ENCODE measurements around the gene TGM2. TPM values are rescaled to one million over a fixed set of nuclear protein-coding genes. Genes with fewer than 3 reads are reported as not detected.

Gene TGM2
- total RNA-seq, 2 donors from 2014 or later, result 0.81 to 2.4 TPM

DNA sequence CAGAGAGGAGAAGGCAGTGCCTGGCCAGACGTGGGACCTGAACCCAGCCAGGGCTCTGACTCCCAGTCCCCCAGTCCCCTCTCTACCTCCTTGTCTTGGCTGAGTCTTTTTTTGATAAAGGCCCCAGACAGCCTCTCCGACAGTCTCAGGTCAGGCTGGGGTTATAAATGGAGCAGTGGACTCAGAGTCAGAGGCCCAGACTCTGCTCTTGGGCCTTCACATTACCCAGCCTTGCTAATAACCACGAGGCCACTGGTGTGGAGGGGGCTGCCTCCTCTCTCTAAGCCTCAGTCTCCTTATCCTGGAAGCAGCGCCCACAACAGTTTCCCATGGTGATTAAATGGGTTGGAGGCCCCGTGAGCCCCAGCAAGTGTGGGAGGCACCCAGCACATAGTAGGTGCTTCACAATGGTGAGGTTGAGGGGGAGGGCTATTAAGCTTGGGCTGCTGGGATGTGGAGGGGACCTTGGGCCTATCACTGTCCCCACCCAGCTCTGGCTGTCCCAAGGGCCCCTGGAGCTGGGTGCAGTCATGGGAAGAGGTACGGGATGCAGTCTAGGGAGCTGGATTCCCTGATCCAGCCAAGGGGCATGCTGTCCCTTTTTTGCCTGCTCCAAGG, 35.7 kb downstream of the TGM2 start:
- H3K4me1 Mint-ChIP-seq (ENCODE audit: low read depth in 2 of 2), result peaks cover 2% of the 10 kb centered on the region in 2 donors
- no peaks in the 10 kb centered on the region for H3K9me3 Mint-ChIP-seq

DNA sequence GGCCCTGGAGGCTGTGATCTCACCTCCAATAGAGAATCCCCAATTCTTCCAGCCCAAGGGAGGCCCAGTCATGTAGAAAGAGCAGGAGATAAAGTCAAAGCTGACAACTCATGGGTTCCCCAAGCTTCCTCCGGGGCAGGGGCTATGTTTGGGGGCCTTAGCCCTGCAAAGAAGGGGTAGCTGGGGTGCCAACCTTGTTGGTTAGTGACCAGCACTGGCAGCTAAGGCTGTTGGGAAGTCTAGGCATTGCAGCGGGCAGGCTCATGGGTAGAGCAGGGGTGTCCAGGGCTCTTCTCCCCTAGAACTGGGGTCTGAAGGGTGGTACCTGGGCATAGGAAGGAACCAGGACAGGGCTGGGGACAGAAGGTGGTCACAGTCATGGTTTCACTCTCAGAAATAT, 36.4 kb downstream of the TGM2 start:
- H3K4me3 Mint-ChIP-seq, result no peak overlapping the region
- no peaks in the 10 kb centered on the region for H3K4me1 Mint-ChIP-seq (ENCODE audit: low read depth in 2 of 2)
- H3K27me3 Mint-ChIP-seq, result no peaks in the 10 kb centered on the region

More for the DNA sequence above, 35.7 kb downstream of the TGM2 start:
- no peak for DNase-seq (ENCODE audit: low spot score)
- ATAC-seq, result no peak
- Mint-ChIP-seq H3K27ac (no peak overlapping the region), H3K36me3 (no peaks in the 10 kb centered on the region), H3K4me3 (no peak overlapping the region), H3K27me3 (no peaks in the 10 kb centered on the region)

DNA sequence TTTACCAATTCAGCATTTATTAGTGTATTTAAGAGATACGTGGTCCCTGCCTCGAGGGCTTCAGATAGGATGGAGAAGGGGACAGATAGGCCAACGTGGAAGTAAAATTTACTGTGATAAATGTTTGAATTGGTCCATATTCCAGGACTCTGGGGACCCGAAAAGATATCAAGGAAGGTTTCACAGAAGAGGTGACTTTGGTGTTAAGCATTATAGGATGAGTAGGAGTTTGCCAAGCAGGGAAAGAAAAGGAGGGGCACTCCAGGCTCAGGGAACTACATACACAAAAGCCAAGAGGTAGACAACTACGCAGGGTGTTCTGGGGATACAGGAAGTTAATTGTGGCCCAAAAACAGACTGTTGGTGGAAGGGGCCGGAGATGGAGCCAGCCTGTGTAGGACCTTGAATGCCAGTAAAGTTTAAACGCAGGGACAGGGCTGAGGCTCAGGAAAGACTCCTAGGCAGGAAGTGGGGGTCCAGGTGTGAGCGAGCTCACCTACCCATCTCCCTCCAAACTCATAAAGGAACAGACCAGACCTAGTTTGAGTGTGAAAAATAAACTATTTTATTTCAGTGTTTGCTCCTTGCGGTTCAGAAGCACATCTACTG, 37.0 kb downstream of the TGM2 start:
- no peaks in the 10 kb centered on the region for H3K9me3 Mint-ChIP-seq
- H3K27ac Mint-ChIP-seq, result no peak overlapping the region
- ATAC-seq, result no peak

More for the DNA sequence above, 36.4 kb downstream of the TGM2 start:
- Mint-ChIP-seq H3K27ac (no peak overlapping the region), H3K36me3 (no peaks in the 10 kb centered on the region), H3K9me3 (no peaks in the 10 kb centered on the region)
- ATAC-seq, result no peak
- no peak for DNase-seq (ENCODE audit: low spot score)

DNA sequence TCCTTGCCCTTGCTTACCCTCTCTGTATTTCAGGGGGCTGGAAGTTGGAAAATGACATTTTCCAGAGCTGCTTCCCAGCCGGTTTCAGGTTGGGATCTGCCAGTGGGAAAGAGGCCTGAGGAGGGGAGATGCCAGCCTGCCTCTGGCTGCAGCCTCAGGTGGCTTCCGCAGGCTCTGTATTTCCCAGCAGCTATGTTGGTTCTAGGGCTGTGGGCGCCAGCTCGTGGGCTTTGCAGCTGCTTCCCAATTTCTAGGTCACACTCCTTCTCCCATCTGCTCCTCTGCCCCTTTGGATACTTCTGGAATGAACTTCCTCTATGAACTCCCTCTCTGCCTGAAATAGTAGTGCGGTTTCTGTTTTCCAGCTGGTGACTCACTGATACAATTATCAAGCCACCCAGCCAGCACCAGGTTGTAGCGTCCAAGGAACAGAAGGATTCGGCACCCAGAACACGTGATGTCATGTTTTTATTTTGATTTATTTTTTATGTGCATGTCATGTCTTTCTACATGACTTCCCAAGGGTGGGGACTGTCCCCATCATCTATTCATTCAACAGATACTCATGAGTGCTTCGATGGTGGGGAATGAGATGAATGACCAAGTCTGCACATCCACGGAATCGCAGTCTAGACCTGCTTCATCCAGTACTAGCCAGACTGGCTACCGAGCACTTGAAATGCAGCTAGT, 38.0 kb downstream of the TGM2 start:
- Mint-ChIP-seq H3K36me3 (no peaks in the 10 kb centered on the region), H3K27ac (no peak overlapping the region), H3K4me1 (ENCODE audit: low read depth in 2 of 2) (peaks cover 2 to 6% of the 10 kb centered on the region in 2 donors), H3K4me3 (no peak overlapping the region), H3K27me3 (no peaks in the 10 kb centered on the region), H3K9me3 (no peaks in the 10 kb centered on the region)
- ATAC-seq (no peak), DNase-seq (ENCODE audit: low spot score) (no peak)

More for the DNA sequence above, 37.0 kb downstream of the TGM2 start:
- Mint-ChIP-seq H3K4me1 (ENCODE audit: low read depth in 2 of 2) (peaks cover 2 to 4% of the 10 kb centered on the region in 2 donors), H3K36me3 (no peaks in the 10 kb centered on the region), H3K27me3 (no peaks in the 10 kb centered on the region), H3K4me3 (no peak overlapping the region)
- no peak for DNase-seq (ENCODE audit: low spot score)

DNA sequence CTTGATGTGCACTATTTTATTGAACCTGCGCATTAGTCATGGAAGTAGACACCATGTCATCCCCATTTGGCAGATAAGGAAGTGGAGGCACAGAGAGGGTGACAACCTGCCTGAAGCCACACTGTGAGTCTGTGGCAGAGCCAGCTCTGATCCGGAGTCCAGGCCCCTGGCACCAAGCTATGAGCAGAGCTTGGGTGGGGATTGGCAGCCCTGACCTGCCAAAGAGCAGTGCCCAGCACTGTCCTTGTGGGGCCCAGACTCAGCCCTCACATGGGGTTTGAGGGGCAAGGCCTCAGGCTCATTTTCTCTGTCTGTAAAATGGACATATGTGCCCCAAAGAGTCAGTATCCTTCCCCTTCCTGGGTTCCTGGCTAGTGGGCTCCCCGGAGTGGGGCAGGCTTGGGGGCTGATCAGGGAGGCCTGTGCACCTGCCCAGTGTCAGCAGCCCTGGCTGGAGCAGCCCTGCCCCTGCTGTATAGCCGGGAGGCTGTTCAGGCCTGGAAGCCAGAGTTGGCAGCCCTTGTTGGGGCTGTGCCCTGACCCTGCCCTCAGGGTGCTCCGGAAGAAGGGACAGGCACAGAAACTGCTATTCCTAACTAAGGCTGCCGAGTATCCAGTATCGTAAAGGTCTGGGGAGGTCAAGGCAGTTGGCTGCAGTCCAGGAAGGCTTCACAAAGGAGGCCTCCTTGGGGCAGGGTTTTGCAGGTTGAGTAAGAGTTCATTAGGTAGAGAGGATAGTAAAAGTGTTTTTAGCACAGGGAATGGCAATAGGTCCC, 38.7 kb downstream of the TGM2 start:
- no peak overlapping the region for H3K27ac Mint-ChIP-seq
- H3K4me3 Mint-ChIP-seq, result no peak overlapping the region

DNA sequence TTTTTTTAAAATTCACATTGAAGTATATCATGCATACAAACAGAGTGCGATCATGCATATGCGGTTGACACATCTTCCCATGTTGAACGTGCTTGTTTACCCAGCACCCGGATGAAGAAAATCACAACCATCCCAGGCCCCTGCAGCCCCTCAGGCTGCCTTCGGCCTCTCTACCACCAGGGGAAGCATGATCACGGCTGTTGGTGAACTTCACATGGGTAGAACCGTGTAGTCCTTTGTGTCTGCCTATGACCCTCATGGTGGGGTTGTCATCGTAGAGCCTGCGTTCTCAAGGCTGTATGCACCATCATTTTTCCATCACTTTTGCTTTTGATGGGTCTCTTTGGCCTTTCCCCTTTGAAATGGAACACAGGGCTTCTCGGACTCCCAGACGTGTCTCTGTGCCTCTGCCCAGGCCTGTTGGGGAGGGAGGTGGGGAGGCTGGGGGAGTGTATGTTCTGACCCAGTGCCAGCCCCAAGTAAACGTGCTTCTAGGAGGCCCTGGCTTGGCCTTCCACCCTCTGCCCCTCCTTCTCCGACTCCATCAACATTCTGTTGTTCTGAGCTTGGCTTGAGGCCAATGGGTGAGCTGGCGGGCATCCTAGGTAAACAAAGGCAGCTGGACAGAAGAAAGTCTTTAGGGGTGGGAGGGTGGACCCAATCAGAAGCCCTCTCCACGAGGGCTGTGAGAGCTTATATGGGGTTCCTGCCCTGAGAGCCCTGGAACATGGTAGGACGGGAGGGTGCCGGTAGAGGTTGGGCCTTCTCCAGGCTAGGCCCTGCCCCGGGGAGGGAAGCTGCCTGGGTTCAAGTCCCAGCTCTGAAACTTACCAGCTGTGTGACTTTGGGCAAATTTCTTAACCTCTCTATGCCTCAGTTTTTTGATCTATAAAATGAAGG, 39.7 kb downstream of the TGM2 start:
- Mint-ChIP-seq H3K9me3 (no peaks in the 10 kb centered on the region), H3K4me3 (no peak overlapping the region), H3K27ac (no peak overlapping the region), H3K36me3 (no peaks in the 10 kb centered on the region), H3K4me1 (ENCODE audit: low read depth in 2 of 2) (peaks cover 2 to 6% of the 10 kb centered on the region in 2 donors), H3K27me3 (no peaks in the 10 kb centered on the region)
- DNase-seq (ENCODE audit: low spot score) (no peak), ATAC-seq (peak in 1 of 2 donors; percentile 26)

More for the DNA sequence above, 38.7 kb downstream of the TGM2 start:
- Mint-ChIP-seq H3K4me1 (ENCODE audit: low read depth in 2 of 2) (peaks cover 2 to 6% of the 10 kb centered on the region in 2 donors), H3K9me3 (no peaks in the 10 kb centered on the region), H3K27me3 (no peaks in the 10 kb centered on the region), H3K36me3 (no peaks in the 10 kb centered on the region)
- DNase-seq (ENCODE audit: low spot score) (no peak), ATAC-seq (no peak)

DNA sequence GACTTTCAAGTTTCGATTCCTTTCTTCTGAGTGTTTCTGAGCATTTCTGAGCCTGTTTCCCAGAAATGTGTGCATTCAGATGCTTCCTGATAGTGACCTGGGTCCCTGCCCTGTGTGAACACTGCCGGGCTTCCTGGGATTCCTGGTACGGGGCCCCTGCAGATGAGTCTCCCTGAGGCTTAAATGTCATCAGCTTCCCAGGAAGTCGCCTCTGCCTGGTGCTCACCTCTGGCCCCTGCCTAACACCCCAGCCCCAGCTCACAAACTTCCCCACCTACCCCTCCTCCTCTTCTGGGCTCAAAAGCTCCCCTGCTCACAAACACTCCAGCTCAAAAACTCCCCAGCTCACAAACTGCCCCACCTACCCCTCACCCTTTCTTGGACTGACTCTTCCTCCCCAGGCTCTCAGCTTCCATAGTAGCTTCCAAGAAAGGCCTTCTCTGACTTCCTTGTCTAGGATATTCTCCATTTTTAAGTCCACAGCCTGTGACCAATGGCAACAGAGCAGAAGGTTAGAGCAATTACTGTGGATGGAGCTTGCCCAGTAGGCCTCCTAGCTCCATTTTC, 42.0 kb downstream of the TGM2 start:
- Mint-ChIP-seq H3K36me3 (no peaks in the 10 kb centered on the region), H3K4me3 (no peak overlapping the region), H3K27ac (no peak overlapping the region), H3K4me1 (ENCODE audit: low read depth in 2 of 2) (peaks cover 2 to 6% of the 10 kb centered on the region in 2 donors), H3K9me3 (no peaks in the 10 kb centered on the region), H3K27me3 (no peaks in the 10 kb centered on the region)
- no peak for ATAC-seq
- no peak for DNase-seq (ENCODE audit: low spot score)

DNA sequence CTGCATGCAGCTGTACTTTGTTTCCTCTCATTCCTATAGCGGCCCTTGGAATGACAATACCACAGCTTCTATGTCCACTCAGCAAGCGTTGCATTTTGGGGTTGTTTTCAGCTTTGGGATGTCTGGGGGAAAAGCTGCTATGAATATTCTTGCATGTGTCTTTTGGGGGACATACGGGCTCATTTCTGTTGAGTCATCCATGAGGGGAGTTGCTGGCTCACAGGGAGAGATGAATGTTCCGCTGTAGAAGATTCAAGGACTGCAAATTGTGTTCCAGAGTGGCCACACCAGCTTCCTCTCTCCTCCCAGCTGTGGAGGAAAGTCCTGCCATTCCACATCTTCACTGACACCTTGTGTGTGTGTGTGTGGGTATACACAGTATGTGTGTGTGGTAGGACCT, 43.3 kb downstream of the TGM2 start:
- DNase-seq (ENCODE audit: low spot score) (no peak), ATAC-seq (no peak)
- H3K4me3 Mint-ChIP-seq, result no peak overlapping the region
- H3K36me3 Mint-ChIP-seq, result no peaks in the 10 kb centered on the region
- no peaks in the 10 kb centered on the region for H3K9me3 Mint-ChIP-seq
- H3K4me1 Mint-ChIP-seq (ENCODE audit: low read depth in 2 of 2), result peaks cover 2 to 6% of the 10 kb centered on the region in 2 donors
- no peak overlapping the region for H3K27ac Mint-ChIP-seq
- peaks cover 0 to 4% of the 10 kb centered on the region in 2 donors for H3K27me3 Mint-ChIP-seq

DNA sequence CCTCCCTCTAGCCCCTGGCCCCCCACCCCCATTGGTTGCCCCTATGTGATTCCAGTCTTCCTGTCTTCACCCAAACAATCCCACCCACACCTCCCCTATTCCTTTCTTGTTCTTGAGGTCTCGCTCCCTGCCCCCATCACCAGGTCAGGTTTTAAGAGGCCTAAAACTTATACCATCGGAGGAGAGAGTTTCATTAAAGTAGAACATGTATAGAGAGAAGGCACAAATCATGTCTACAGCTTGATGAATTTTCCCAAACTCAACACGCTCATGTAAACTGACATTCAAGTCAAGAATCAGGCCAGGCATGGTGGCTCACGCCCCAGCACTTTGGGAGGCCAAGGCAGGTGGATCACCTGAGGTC, 44.5 kb downstream of the TGM2 start:
- no peaks in the 10 kb centered on the region for H3K36me3 Mint-ChIP-seq
- H3K4me1 Mint-ChIP-seq (ENCODE audit: low read depth in 2 of 2), result peaks cover 2 to 6% of the 10 kb centered on the region in 2 donors
- DNase-seq (ENCODE audit: low spot score), result no peak
- H3K9me3 Mint-ChIP-seq, result no peaks in the 10 kb centered on the region
- no peak overlapping the region for H3K4me3 Mint-ChIP-seq
- no peak for ATAC-seq
- H3K27me3 Mint-ChIP-seq, result peaks cover 0 to 4% of the 10 kb centered on the region in 2 donors
- no peak overlapping the region for H3K27ac Mint-ChIP-seq

DNA sequence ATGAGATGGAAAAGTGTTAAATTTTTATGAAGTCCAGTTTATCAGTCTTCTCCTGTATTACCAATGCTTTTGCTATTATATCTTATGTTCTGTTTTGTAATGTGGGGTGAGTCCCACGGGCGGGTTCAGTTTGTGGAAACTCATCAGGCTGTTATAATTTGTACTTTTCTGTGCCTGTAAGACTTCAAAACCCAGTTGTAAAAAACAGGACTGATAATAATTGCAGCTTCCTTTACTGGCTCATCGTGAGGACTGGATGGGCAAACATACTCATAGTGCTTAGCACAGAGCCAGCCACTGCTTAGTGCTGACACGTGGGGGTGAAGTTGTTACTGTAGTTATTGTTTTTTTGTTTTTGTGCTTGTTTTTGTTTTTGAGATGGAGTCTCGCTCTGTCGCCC, 45.6 kb downstream of the TGM2 start:
- no peak overlapping the region for H3K27ac Mint-ChIP-seq
- peaks cover 2 to 6% of the 10 kb centered on the region in 2 donors for H3K4me1 Mint-ChIP-seq (ENCODE audit: low read depth in 2 of 2)
- H3K4me3 Mint-ChIP-seq, result no peak overlapping the region
- no peaks in the 10 kb centered on the region for H3K36me3 Mint-ChIP-seq
- DNase-seq (ENCODE audit: low spot score), result no peak
- H3K27me3 Mint-ChIP-seq, result peaks cover 0 to 4% of the 10 kb centered on the region in 2 donors
- ATAC-seq, result no peak
- H3K9me3 Mint-ChIP-seq, result no peaks in the 10 kb centered on the region

DNA sequence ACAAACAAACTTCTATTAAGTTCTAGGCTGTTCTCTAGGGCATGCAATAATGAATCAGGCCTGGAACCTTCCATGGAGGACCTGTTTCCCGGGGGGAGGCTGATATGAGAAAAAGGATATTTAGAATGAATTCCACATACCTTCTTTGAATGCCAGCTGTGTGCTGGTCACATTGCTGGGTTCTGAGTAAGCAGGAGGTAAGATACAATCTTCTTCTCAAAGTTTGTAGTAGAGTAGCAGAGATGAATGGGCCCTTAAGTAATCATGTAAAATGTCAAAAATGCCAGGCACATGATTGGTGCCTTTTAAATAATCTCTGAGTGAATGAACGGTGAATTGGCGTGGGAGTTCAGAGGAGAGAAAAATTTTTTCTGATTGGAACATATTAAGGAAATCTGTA, 47.4 kb downstream of the TGM2 start:
- ATAC-seq (no peak), DNase-seq (ENCODE audit: low spot score) (no peak)
- Mint-ChIP-seq H3K4me1 (ENCODE audit: low read depth in 2 of 2) (peaks cover 0 to 3% of the 10 kb centered on the region in 2 donors), H3K27ac (no peak overlapping the region), H3K9me3 (no peaks in the 10 kb centered on the region), H3K27me3 (peaks cover 0 to 4% of the 10 kb centered on the region in 2 donors), H3K4me3 (no peak overlapping the region), H3K36me3 (no peaks in the 10 kb centered on the region)

DNA sequence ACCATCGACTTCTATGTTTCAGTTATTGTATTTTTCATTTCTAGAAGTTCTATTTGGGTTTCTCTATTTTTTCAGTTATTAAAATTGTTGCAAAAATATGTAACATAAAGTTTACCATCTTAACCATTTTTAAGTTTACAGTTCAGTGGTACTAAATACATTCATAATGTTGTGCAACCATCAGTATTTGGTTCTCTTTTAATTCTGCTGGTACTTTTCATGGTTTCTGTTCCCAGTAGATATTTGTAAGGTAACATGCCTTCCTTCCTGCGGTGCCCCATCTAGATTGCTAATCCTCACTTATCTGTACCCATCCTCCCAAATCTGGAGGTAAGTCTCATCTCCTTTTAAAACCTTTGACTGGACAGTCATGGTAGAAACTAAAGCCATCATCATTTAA, 47.9 kb downstream of the TGM2 start:
- Mint-ChIP-seq H3K4me1 (ENCODE audit: low read depth in 2 of 2) (peaks cover 0 to 3% of the 10 kb centered on the region in 2 donors), H3K9me3 (no peaks in the 10 kb centered on the region), H3K27me3 (peaks cover 0 to 4% of the 10 kb centered on the region in 2 donors), H3K4me3 (no peak overlapping the region), H3K27ac (no peak overlapping the region), H3K36me3 (no peaks in the 10 kb centered on the region)
- DNase-seq (ENCODE audit: low spot score) (no peak), ATAC-seq (no peak)

Measured in natural killer cell treated with Interleukin-12 subunit alpha and Interleukin-12 subunit beta and Interleukin-15 and Interleukin-18, amount 100 ng/mL, for 72 hours (primary cell).